Kidney capillary endothelial cell (primary cell): ENCODE data around the gene SNAP23.

Experiments used
- DNase-seq: peaks from one replicate; pipeline ENCODE4 v3.0.0-alpha.2; 2018; ENCODE audit warnings: low spot score

Gene SNAP23

DNA sequence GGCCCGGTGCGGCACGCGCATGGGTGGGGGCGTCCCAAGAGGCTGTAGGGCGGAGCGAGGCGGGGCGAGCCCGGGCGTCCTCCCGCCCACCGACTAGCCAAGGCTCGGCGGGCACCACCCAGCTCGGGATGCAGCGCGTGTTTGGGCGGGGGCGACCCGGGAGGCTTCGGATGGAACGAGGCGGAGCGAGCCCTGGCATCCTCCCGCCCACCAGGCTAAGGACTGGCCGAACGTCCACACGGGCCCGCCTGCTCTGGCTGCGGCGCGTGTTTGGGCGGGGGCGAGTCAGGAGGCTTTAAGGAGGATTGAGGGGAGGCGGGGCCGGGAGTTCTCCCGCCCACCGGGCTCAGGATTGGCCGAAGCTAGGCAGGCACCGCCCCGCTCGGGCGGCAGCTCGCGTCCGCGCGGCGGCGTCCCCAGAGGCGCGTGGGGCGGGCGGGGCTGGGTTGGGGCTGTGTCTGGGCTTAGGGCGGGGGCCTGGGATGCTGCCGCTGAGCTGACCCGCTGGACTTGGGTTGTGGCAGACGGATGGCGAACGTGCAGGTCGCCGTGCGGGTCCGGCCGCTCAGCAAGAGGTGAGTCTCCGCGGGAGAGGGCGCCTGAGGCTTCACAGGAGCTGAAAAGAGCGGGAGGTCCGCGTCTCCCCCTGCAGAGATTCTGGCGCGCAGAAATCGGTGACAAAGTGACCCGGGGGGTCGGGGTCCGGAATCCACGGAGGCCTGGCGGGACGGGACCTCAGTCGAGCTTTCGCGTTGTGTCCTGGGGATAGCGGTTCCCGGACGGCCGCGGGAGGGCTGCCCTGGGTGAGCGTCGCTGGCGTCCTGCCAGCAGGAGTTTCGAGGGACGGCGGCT is 80.0 kb downstream of the SNAP23 start, which contains the start of gene STARD9:
Gene STARD9, plus strand, starts transcription at position 419 of the 852 bp plus-strand sequence. Its CDS starts 110 bp downstream, at position 529.
- DNase-seq, result peak; percentile 98

DNA sequence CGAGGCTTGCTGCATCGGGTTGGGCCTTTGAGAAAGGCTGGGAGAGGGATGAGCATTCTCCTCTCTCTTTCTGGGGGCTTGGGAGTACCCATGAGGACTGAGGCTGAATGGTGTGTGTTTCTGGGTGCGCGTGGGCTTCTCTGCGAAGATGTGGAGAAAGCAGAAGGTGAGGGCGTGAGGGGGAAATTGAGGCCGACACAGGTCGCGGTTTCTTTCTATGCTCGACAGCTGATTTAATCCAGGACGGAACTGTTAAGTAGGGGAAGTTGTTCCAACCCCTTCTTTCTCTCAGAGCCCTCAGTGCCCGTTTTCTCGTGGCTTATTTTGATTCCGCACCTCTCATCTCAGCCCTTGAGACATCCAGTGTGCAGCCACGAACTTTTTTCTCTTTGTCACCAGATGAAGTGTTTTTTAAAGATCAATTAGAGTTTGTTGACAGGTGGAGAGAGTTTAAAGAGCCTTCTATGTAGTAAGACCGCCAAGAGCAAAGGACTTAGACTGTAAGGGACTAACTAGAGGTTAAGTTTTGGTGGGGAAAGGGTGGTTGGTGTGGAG is 80.7 kb downstream of the SNAP23 start:
- no peak for DNase-seq

- no peak for DNase-seq
These were observed 81.3 kb downstream of the SNAP23 start for GRCh38 chr15:42576776-42577175.

DNA sequence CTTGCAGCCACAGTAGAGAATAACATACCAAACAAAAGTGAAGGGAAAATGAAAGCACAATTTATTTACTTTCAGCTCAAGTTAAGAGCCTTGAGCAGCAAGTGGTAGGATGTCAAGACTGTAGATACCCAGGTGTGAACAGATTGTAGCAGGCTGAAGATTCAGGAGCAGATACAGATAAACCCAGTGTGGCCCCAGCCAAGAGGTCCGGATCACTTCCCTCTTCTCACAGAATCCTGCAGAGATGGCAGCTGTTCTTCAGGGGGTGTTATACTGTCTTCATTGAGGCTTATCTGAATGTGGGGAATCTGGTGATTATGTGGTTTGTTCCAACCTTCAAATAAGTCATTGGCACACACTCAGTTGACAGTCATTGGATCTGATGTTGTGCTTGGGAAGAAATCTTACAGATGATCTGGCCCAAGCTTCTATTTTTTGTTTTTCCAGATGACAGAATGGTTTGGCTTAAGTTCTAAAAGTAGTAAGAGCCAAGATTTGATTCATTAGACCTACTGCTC is 82.1 kb downstream of the SNAP23 start:
- DNase-seq, result no peak

DNA sequence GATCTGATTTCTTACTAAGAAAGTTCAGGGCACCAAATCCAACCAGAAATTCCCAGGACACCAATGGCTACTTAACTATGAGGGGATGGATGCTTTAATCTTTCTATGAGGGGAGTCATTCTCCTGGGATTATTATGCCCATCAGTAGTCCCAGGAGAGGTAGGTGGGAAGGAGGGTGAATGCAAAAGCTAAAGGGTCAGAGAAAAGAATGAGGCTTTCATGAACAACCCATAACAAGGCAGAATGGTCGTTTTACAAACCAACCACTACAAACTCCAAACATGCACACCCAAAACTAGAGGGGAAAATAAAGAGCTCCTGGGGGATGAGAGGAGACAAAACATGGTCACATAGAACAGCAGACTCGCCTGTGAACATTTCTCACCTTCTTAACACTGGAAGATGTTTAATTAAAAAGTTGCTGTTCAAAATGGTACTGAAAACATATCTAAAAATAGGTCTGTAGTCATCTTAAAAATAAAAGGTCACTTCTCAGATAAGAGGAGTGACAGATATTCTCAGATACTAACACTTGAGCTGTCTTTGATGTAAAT is 83.6 kb downstream of the SNAP23 start:
- DNase-seq, result no peak

DNA sequence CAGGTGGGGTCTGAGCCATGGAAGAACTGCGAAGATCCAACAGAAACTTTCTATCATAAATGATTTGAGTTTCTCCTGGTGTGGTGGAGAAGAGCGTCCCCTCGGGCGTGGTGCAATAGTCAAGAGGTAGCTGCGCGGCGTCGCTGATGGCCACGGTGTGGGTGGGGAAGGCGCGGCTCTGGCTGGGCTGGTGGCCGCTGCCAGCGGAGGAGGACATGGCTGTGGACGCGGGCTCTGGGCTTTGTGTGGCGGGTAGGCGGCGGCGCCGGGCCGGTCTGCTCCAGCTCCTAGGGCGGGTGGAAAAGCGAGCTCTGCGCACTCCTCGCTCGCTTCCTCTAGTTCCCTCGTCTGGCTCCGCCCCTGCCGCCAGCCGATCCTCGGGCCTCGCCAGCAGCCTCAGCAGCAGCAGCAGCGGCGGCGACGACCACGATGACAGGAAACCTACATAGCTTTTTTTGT is 85.9 kb downstream of the SNAP23 start:
- peak; percentile 81 for DNase-seq
